ENCODE results near the gene LYPD6. TPM values are rescaled to one million over a fixed set of nuclear protein-coding genes. Genes with fewer than 3 reads are reported as not detected.

LYPD6 gene
- total and polyA plus RNA-seq, 2 experiments from 2014 or later = 2.3 to 3.9 TPM

DNA sequence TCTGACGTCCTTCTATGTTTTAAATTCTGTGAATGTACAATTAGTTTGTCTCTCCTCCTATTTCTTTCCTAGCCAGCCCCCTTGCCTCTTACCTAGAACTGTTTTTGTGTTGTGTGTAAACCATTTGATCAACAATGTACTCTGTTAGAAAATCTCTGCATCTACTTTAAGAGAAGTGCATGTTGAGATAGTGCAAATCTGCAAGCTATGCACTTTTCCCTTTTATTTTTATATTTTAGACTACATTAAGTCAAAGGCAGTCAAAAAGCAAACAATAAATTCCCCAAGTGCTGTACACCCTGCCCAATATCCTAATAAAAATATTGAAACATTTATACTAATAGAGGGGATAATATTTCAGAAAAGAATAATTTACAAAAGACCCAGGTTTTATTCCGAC is 13.7 kb downstream of the LYPD6 start:
- in situ Hi-C loops (cut with MboI) = loop anchor here (25.0 kb wide), 1 partner anchor 218 kb away; no protein-coding TSS in a partner anchor
- H3K36me3 ChIP-seq (ENCODE audit: low read depth) = no peaks in the 10 kb centered on the region
- DNase-seq = no peak
- no peaks in the 10 kb centered on the region for H3K9me2 ChIP-seq (ENCODE audit: insufficient read depth)
- H3K9ac ChIP-seq = no peak overlapping the region
- H3K4me3 ChIP-seq = no peak overlapping the region
- H4K20me1 ChIP-seq (ENCODE audit: insufficient read depth) = no peaks in the 10 kb centered on the region
- no peaks in the 10 kb centered on the region for H3K79me2 ChIP-seq (ENCODE audit: insufficient read depth)
- H3K27ac ChIP-seq = no peak overlapping the region
- no peak overlapping the region for H2AFZ ChIP-seq
- no peaks in the 10 kb centered on the region for H3F3A ChIP-seq (ENCODE audit: insufficient read depth)
- WGBS, 2 experiments (ENCODE audit: low coverage in 1 of 2, low lambda C conversion rate in 2 of 2, missing lambda C conversion rate in 2 of 2) = 78 to 85% methylated on average over 2 of the region's 2 CpGs
- no peaks in the 10 kb centered on the region for H3K27me3 ChIP-seq (replicated peaks; ENCODE audit: insufficient read depth)
- no peak for TF ChIP-seq EZH2 (IDR thresholded peaks at IDR 0.05; ENCODE audit: insufficient read depth, poor library complexity, severe bottlenecking)
- no peak for TF ChIP-seq EZH2phosphoT487 (IDR thresholded peaks at IDR 0.05; ENCODE audit: insufficient read depth, low read depth)
- H3K4me2 ChIP-seq (ENCODE audit: unreplicated experiment) = no peak overlapping the region
- no peaks in the 10 kb centered on the region; the same call in 1 of the 2 replicates for H3K4me1 ChIP-seq (ENCODE audit: insufficient read depth)
- no peaks in the 10 kb centered on the region for H3K9me3 ChIP-seq (ENCODE audit: low read depth)

DNA sequence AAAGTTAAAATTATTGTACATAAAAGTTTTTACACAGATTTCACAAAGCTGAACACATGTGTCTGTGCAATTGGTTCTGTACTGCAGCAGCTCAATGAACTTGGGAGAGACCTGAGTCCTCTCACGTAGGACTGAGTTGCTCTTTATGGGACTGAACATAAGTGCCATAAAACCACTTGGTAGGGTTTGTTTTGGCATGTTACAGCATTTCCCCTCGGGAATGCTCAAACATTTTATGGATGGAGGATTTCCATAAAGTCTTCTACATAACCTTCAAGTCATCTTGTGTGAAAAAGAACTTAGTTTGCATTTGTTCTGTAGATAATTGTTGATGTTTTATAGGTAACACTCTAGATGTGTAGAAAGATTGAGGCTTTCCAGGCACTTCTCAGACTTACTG is 15.9 kb downstream of the LYPD6 start:
- Histone ChIP-seq H3K27ac (no peak overlapping the region), H4K20me1 (ENCODE audit: insufficient read depth) (no peaks in the 10 kb centered on the region), H3K9me3 (ENCODE audit: low read depth) (no peaks in the 10 kb centered on the region), H3K4me1 (ENCODE audit: insufficient read depth) (no peaks in the 10 kb centered on the region; the same call in 1 of the 2 replicates), H3K9ac (no peak overlapping the region), H3K9me2 (ENCODE audit: insufficient read depth) (no peaks in the 10 kb centered on the region), H3K4me2 (ENCODE audit: unreplicated experiment) (no peak overlapping the region), H2AFZ (no peak overlapping the region), H3K79me2 (ENCODE audit: insufficient read depth) (no peaks in the 10 kb centered on the region), H3K36me3 (ENCODE audit: low read depth) (no peaks in the 10 kb centered on the region), H3K27me3 (replicated peaks; ENCODE audit: insufficient read depth) (no peaks in the 10 kb centered on the region), H3F3A (ENCODE audit: insufficient read depth) (no peaks in the 10 kb centered on the region), H3K4me3 (no peak overlapping the region)
- TF ChIP-seq EZH2 (IDR thresholded peaks at IDR 0.05; ENCODE audit: insufficient read depth, poor library complexity, severe bottlenecking) (no peak), EZH2phosphoT487 (IDR thresholded peaks at IDR 0.05; ENCODE audit: insufficient read depth, low read depth) (no peak)
- WGBS, 2 experiments (ENCODE audit: low coverage in 1 of 2, low lambda C conversion rate in 2 of 2, missing lambda C conversion rate in 2 of 2) = 54% methylated on average over 2 of the region's 2 CpGs
- in situ Hi-C loops (cut with MboI) = loop anchor here (25.0 kb wide), 1 partner anchor 216 kb away; no protein-coding TSS in a partner anchor
- DNase-seq = no peak

DNA sequence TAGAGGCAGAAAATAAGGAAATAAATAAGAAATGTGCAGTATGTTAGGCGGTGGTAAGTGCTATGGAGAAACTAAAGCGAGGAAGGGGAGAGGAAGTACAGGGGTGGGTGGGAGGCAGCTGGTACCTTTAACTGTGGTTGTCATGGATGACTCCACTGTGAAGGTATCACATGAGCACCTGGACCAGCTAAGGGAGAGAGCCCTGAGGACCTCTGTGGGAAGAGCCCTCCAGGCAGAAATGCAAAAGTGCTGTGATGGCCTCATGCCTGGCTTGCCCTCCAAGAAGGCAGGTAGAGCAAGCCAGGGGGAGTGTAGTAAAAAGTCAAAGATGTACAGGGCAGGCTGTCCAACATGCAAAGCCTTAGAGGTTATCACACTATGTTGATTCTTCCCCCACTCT is 17.9 kb downstream of the LYPD6 start:
- WGBS, 2 experiments (ENCODE audit: low coverage in 1 of 2, low lambda C conversion rate in 2 of 2, missing lambda C conversion rate in 2 of 2) = 86 to 87% methylated on average over 2 of the region's 2 CpGs
- Histone ChIP-seq H3K4me3 (no peak overlapping the region), H2AFZ (no peak overlapping the region), H3K9ac (no peak overlapping the region), H3K4me1 (ENCODE audit: insufficient read depth) (no peaks in the 10 kb centered on the region; the same call in 1 of the 2 replicates), H3K9me2 (ENCODE audit: insufficient read depth) (no peaks in the 10 kb centered on the region), H3F3A (ENCODE audit: insufficient read depth) (no peaks in the 10 kb centered on the region), H3K4me2 (ENCODE audit: unreplicated experiment) (no peak overlapping the region), H3K27me3 (replicated peaks; ENCODE audit: insufficient read depth) (no peaks in the 10 kb centered on the region), H3K79me2 (ENCODE audit: insufficient read depth) (no peaks in the 10 kb centered on the region), H3K36me3 (ENCODE audit: low read depth) (no peaks in the 10 kb centered on the region), H3K9me3 (ENCODE audit: low read depth) (no peaks in the 10 kb centered on the region), H3K27ac (no peak overlapping the region), H4K20me1 (ENCODE audit: insufficient read depth) (no peaks in the 10 kb centered on the region)
- in situ Hi-C loops (cut with MboI) = loop anchor here (25.0 kb wide), 1 partner anchor 214 kb away; no protein-coding TSS in a partner anchor
- TF ChIP-seq EZH2phosphoT487 (IDR thresholded peaks at IDR 0.05; ENCODE audit: insufficient read depth, low read depth) (no peak), EZH2 (IDR thresholded peaks at IDR 0.05; ENCODE audit: insufficient read depth, poor library complexity, severe bottlenecking) (no peak)
- no peak for DNase-seq

DNA sequence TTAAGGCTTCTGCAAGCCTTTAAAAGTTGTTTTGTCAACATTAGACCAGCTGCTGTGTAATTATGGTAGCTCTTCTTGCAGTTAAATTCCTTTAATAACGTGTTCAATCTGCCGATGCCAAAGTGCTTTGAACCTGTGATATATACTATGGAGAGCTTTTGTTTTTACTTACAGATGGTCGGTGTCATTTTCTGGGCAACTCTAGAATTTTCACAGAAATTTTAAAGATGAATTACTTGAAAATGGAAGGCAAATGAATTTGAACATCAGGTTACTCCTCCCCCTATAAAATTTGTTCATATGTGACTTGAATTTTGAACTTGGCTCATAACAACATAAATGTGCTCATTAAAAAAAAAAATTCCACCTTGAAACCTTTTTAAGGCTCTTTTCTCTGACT is 23.0 kb downstream of the LYPD6 start:
- WGBS, 2 experiments (ENCODE audit: low coverage in 1 of 2, low lambda C conversion rate in 2 of 2, missing lambda C conversion rate in 2 of 2) = 50 to 53% methylated on average over 3 of the region's 3 CpGs

More for the DNA sequence above, 23.0 kb downstream of the LYPD6 start:
- Histone ChIP-seq H3K4me3 (no peak overlapping the region), H3K9me3 (ENCODE audit: low read depth) (no peaks in the 10 kb centered on the region), H3K27me3 (replicated peaks; ENCODE audit: insufficient read depth) (no peaks in the 10 kb centered on the region), H3K9ac (no peak overlapping the region), H3F3A (ENCODE audit: insufficient read depth) (no peaks in the 10 kb centered on the region), H3K79me2 (ENCODE audit: insufficient read depth) (no peaks in the 10 kb centered on the region), H3K4me1 (ENCODE audit: insufficient read depth) (no peaks in the 10 kb centered on the region), H3K4me2 (ENCODE audit: unreplicated experiment) (no peak overlapping the region), H3K36me3 (ENCODE audit: low read depth) (no peaks in the 10 kb centered on the region), H2AFZ (no peak overlapping the region), H3K27ac (no peak overlapping the region), H4K20me1 (ENCODE audit: insufficient read depth) (no peaks in the 10 kb centered on the region), H3K9me2 (ENCODE audit: insufficient read depth) (no peaks in the 10 kb centered on the region)
- in situ Hi-C loops (cut with MboI) = no loop called here
- TF ChIP-seq EZH2phosphoT487 (IDR thresholded peaks at IDR 0.05; ENCODE audit: insufficient read depth, low read depth) (no peak), EZH2 (IDR thresholded peaks at IDR 0.05; ENCODE audit: insufficient read depth, poor library complexity, severe bottlenecking) (no peak)
- no peak for DNase-seq

Measured in GM23248 (cell line).